Fibroblast of the aortic adventitia (primary cell): ENCODE data around the gene RSF1. TPM values are rescaled to one million over a fixed set of nuclear protein-coding genes. Genes with fewer than 3 reads are reported as not detected.
"Not testable (repeated sequence)": the region's sequence is repeated elsewhere in the genome, so short reads cannot be mapped to it uniquely, and the experiment has no call there.

Source experiments
- DNase-seq: peaks from one replicate; pipeline ENCODE4 v3.0.0-alpha.2; 2010; ENCODE audit warnings: low read depth
- H3K4me3 ChIP-seq: 2 replicates; pipeline ENCODE4 v1.5.1; 2011; ENCODE audit warnings: low read depth, mild to moderate bottlenecking, control low read depth, low read length, moderate library complexity
- total RNA-seq: library from RNA; depleted of rRNA; stranded (reverse); fragments of >200 nt; gene quantifications from 2 replicates; pipeline ENCODE4 v1.2.3, GENCODE V29; 2012; ENCODE audit warnings: low replicate concordance
- TF ChIP-seq, protein P1 (sequence below): IDR thresholded peaks from 2 replicates; pipeline ENCODE4 v1.5.1; 2011; ENCODE audit warnings: mild to moderate bottlenecking, low read length, control low read depth, inconsistent platforms; ENCODE audit not compliant: insufficient read depth

RSF1 gene, protein sequence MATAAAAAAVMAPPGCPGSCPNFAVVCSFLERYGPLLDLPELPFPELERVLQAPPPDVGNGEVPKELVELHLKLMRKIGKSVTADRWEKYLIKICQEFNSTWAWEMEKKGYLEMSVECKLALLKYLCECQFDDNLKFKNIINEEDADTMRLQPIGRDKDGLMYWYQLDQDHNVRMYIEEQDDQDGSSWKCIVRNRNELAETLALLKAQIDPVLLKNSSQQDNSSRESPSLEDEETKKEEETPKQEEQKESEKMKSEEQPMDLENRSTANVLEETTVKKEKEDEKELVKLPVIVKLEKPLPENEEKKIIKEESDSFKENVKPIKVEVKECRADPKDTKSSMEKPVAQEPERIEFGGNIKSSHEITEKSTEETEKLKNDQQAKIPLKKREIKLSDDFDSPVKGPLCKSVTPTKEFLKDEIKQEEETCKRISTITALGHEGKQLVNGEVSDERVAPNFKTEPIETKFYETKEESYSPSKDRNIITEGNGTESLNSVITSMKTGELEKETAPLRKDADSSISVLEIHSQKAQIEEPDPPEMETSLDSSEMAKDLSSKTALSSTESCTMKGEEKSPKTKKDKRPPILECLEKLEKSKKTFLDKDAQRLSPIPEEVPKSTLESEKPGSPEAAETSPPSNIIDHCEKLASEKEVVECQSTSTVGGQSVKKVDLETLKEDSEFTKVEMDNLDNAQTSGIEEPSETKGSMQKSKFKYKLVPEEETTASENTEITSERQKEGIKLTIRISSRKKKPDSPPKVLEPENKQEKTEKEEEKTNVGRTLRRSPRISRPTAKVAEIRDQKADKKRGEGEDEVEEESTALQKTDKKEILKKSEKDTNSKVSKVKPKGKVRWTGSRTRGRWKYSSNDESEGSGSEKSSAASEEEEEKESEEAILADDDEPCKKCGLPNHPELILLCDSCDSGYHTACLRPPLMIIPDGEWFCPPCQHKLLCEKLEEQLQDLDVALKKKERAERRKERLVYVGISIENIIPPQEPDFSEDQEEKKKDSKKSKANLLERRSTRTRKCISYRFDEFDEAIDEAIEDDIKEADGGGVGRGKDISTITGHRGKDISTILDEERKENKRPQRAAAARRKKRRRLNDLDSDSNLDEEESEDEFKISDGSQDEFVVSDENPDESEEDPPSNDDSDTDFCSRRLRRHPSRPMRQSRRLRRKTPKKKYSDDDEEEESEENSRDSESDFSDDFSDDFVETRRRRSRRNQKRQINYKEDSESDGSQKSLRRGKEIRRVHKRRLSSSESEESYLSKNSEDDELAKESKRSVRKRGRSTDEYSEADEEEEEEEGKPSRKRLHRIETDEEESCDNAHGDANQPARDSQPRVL (N-terminal part only)
- total RNA-seq, result 44.5 and 293 TPM in 2 replicates

DNA sequence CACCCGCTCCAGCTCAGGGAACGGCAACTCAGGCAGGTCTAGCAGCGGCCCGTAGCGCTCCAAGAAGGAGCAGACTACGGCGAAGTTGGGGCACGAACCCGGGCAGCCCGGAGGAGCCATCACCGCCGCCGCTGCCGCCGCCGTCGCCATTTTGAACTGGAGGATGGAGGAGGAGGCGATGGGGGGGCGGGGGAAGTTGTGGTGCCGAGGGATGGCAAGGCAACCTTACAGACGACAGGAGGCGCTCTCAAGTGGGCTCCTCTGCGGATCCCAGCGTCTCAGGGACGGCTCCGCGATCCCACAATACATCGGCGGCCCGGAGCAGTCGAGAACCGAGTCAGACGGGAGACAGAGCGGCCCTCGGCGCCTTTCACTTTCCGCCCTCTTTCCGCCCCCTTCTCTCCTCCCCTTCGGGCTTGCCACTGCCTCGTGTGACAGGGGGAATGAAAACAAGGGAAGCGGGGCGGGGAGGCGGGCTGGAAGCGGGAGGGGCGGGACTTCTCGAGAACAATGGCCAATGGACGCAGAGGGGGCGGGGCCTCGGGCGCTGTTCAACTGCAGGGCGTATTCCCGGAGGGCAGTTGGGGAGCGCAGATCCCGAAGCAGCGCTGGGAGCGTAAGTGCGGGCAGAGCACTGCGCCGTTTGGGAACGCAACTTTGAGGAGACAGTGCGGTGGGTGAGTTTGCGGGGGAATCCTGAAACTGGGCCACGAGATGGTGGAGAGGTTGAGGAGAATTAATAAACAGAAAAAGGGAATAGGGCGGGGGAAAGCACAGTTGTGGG, at the start of gene RSF1, which contains the start of gene AAMDC:
RSF1 (minus strand) TSS at position 158 of the 784 bp plus-strand sequence; CDS start at position 150, 8 bp downstream.
AAMDC (plus strand) TSS at position 580 of the 784 bp plus-strand sequence. CDS start 21,353 bp downstream, outside the sequence.
- TF ChIP-seq, protein P1, sequence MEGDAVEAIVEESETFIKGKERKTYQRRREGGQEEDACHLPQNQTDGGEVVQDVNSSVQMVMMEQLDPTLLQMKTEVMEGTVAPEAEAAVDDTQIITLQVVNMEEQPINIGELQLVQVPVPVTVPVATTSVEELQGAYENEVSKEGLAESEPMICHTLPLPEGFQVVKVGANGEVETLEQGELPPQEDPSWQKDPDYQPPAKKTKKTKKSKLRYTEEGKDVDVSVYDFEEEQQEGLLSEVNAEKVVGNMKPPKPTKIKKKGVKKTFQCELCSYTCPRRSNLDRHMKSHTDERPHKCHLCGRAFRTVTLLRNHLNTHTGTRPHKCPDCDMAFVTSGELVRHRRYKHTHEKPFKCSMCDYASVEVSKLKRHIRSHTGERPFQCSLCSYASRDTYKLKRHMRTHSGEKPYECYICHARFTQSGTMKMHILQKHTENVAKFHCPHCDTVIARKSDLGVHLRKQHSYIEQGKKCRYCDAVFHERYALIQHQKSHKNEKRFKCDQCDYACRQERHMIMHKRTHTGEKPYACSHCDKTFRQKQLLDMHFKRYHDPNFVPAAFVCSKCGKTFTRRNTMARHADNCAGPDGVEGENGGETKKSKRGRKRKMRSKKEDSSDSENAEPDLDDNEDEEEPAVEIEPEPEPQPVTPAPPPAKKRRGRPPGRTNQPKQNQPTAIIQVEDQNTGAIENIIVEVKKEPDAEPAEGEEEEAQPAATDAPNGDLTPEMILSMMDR, result peak; percentile 86
- peak within 1 kb of the TSS; percentile 95 for H3K4me3 ChIP-seq

DNA sequence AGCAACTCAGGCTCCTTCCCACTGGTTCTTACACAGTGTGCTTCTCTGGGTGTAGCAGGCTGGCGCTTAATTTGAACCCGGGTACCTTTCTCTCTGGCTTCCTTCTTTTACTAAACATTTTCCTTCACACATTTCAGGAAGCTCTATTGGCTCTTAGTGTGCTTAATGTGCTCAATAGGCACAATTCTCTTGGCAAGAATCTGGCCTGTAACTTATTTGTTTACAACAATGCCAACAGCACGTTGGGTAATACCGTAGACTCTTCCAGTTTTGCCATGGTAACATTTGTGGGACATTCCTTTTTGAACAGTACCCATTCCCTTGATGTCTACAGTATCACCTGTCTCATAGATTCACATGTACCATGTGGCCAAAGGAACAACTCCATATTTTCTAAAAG, 48.2 kb upstream of the RSF1 start:
- no peak for DNase-seq
- no peak overlapping the region for H3K4me3 ChIP-seq
- TF ChIP-seq, protein P1, result no peak

More for the DNA sequence above, at the start of gene RSF1, which contains the start of gene AAMDC:
- DNase-seq, result peak; percentile 99

DNA sequence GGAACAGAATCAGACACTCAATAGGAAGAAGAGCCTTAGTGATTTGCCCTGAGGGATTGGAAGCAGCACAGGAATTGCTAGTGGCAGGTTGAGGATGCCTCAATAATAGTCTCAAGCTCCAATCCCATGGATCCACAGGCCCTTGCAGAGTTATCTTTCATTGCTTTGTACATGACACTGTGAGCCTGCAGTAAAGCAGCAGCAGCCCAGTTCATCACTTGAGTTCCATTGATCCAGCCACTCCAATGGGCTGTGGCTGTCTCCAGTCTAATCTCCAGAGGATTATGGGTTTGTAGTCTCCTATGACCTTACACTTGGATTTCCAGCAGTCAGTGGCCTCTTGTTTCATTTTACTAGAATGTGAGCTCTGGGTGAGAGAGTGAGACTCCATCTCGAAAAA, 45.8 kb upstream of the RSF1 start:
- H3K4me3 ChIP-seq, result no peak overlapping the region
- no peak for DNase-seq
- TF ChIP-seq, protein P1, result no peak

DNA sequence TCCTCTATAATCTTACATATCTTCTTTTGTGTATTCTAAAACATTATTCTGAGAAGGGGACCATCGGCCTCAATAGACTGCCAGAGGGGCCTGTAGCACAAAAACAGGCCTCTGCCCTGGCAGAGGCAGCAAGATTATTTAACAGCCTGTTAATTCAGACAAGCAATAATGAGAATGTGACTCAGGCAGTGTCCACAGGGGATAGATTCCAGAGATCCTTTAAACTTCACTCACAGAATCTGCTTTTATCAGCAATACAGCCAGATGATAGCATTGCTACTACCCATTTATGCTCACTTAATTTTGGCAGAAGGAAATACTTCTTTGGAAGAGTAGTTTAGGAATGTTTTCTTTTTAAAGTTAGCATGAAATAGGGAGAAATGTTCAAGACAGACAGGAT, 45.3 kb upstream of the RSF1 start:
- no peak overlapping the region for H3K4me3 ChIP-seq
- peak; percentile 57 for DNase-seq
- TF ChIP-seq, protein P1, result no peak

DNA sequence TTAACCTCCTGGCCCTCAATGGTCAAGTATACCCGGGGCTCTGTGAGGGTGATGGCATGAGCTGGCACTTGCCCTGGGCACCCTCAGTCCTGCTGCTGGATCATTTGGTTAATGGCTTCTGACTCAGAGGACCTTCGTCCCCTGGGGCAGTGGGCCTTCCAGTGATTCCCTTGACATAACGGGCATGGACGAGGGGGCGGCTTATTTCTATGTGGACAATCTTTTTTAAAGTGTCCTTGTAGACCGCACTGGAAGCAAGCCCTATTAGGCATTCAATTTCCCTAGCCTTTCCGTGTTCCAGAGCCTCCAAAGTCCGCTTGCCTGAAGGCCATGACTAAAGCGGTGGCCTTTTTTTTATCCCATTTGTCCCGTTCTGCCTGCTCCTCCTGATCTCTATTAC, 40.9 kb upstream of the RSF1 start:
- not testable (repeated sequence) for H3K4me3 ChIP-seq, DNase-seq

DNA sequence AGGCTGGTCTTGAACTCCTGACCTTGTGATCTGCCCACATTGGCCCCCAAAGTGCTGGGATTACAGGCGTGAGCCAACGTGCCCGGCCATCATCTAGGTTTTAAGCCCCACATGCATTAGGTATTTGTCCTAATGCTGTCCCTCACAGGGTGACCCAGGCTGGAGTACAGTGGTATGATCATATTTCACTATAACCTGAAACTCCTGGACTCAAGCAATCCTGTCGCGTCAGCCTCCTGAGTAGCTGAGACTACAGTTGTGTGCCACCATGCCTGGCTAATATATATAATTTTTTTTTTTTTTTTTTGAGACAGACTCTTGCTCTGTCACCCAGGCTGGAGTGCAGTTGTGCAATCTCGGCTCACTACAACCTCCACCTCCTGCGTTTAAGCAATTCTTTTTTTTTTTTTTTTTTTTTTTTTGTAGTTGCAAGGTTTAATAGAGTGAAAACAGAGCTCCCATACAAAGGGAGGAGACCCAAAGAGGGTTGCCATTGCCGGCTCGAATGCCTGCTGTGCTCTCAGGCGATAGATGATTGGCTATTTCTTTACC, 37.5 kb upstream of the RSF1 start:
- not testable (repeated sequence) for DNase-seq, H3K4me3 ChIP-seq
